Caco-2 (cell line): ENCODE data around the gene GPR68. TPM values are rescaled to one million over a fixed set of nuclear protein-coding genes. Genes with fewer than 3 reads are reported as not detected.
"Not testable (repeated sequence)": the region's sequence is repeated elsewhere in the genome, so short reads cannot be mapped to it uniquely, and the experiment has no call there.

Experiments
- BruUV-seq: library from RNA; stranded (reverse); fragments of 400-500 nt; replicated peaks from 2 replicates; lab custom pipeline; 2021; lab: Mats Ljungman, UMichigan
- CTCF ChIA-PET: fragments of 300-600 bp; sonication (Branson Sonifier 250); formaldehyde crosslinking; loops from one replicate; lab custom pipeline; 2022; ENCODE audit warnings: antibody characterized with exemption; lab: Charles Lee
- POLR2A ChIA-PET: fragments of 300-600 bp; sonication (Branson Sonifier 250); formaldehyde crosslinking; loops from one replicate; lab custom pipeline; 2022; ENCODE audit warnings: antibody characterized with exemption; lab: Charles Lee
- DNase-seq, 2 experiments: peaks; one replicate each; pipeline versions ENCODE4 v3.0.0 to v3.0.0-alpha.2; 2020 to 2022
- H3K27me3 ChIP-seq: replicated peaks from 2 replicates; pipeline ENCODE4 v1.6.0; 2011; ENCODE audit warnings: low read length; ENCODE audit not compliant: control insufficient read depth, insufficient read depth
- H3K36me3 ChIP-seq: 2 replicates; pipeline ENCODE4 v1.5.1; 2011; ENCODE audit warnings: low read length; ENCODE audit not compliant: control insufficient read depth, insufficient read depth
- H3K4me1 ChIP-seq: fragments of 250-450 bp; sonication (Bioruptor Pico); 2 replicates; pipeline ENCODE4 v1.5.1; 2020; ENCODE audit warnings: mild to moderate bottlenecking
- H3K4me3 ChIP-seq: 2 replicates; pipeline ENCODE4 v1.5.1; 2011; ENCODE audit warnings: low read depth, mild to moderate bottlenecking, control low read depth, low read length
- H3K9me3 ChIP-seq: fragments of 250-450 bp; sonication (Bioruptor Pico); 2 replicates; pipeline ENCODE4 v1.5.1; 2020; ENCODE audit warnings: mild to moderate bottlenecking, moderate library complexity
- H3K27ac Mint-ChIP-seq: one replicate; pipeline ENCODE4 v1.8.0; 2022; ENCODE audit warnings: mixed read lengths; ENCODE audit not compliant: unreplicated experiment
- H3K27me3 Mint-ChIP-seq: one replicate; pipeline ENCODE4 v1.8.0; 2022; ENCODE audit warnings: mixed read lengths; ENCODE audit not compliant: insufficient read depth, unreplicated experiment
- H3K36me3 Mint-ChIP-seq: one replicate; pipeline ENCODE4 v1.8.0; 2022; ENCODE audit warnings: mild to moderate bottlenecking, mixed read lengths; ENCODE audit not compliant: insufficient read depth, unreplicated experiment
- H3K4me1 Mint-ChIP-seq: one replicate; pipeline ENCODE4 v1.8.0; 2022; ENCODE audit warnings: low read depth, mixed read lengths; ENCODE audit not compliant: unreplicated experiment
- H3K4me3 Mint-ChIP-seq: one replicate; pipeline ENCODE4 v1.8.0; 2022; ENCODE audit warnings: mild to moderate bottlenecking, moderate library complexity, mixed read lengths; ENCODE audit not compliant: unreplicated experiment
- H3K9me3 Mint-ChIP-seq: one replicate; pipeline ENCODE4 v1.8.0; 2022; ENCODE audit warnings: mixed read lengths; ENCODE audit not compliant: unreplicated experiment
- CTCF ChIP-seq, 2 experiments: fragments of 200-600 bp in 1 of 2; IDR thresholded peaks; 1 replicate in 1 of 2; 2 replicates in 1 of 2; pipeline versions ENCODE4 v1.5.1 to v1.8.0; 2011 to 2022; ENCODE audit warnings: antibody characterized with exemption in 1 of 2, control low read depth in 1 of 2, inconsistent platforms in 1 of 2, low read depth in 1 of 2, low read length in 1 of 2, mild to moderate bottlenecking in 1 of 2, moderate library complexity in 1 of 2; ENCODE audit not compliant: insufficient read depth in 1 of 2, severe bottlenecking in 1 of 2, unreplicated experiment in 1 of 2
- intact Hi-C: fragments of 100-400 bp; cut with micrococcal nuclease; formaldehyde crosslinking; loops from one replicate; pipeline ENCODE4 v1.10.0; 2022; ENCODE audit not compliant: unreplicated experiment
- total RNA-seq: library from RNA; stranded (reverse); gene quantifications from 2 replicates; pipeline ENCODE4 v1.2.3, GENCODE V29; 2022

The GPR68 gene
- total RNA-seq, 1 experiment from 2014 or later: 0.14 TPM

DNA sequence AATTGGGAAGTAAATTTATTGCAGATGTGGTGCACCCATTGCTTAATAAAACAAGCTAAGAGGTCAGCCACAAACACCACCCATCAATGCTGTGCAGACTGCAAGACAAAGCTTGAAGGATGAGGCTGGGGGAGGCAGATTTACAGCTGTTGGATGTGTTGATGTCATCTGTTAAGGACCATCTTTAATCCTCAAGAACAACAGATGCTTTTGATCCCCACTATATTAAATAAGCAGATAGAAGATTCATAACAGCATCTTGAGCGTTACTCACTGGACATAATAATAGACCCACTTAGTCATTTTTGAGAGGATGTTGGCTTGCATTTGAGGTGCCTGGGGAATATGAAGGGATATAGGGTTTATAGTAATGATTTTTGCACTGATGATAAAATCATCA is 58.8 kb downstream of the GPR68 start:
- Histone ChIP-seq H3K9me3 (no peaks in the 10 kb centered on the region), H3K27me3 (no peaks in the 10 kb centered on the region), H3K36me3 (peaks cover 2% of the 10 kb centered on the region), H3K4me3 (no peak overlapping the region), H3K4me1 (no peaks in the 10 kb centered on the region)
- no peak for DNase-seq
- no peak overlapping the region for H3K27ac Mint-ChIP-seq
- no peaks in the 10 kb centered on the region for H3K9me3 Mint-ChIP-seq
- no TSS peak for BruUV-seq
- CTCF ChIA-PET: no interaction called here
- H3K4me3 Mint-ChIP-seq: no peak overlapping the region
- peaks cover 36% of the 10 kb centered on the region for H3K36me3 Mint-ChIP-seq
- intact Hi-C loops: no loop called here
- H3K27me3 Mint-ChIP-seq: no peaks in the 10 kb centered on the region
- POLR2A ChIA-PET: no interaction called here
- no peak for TF ChIP-seq CTCF (IDR thresholded peaks at IDR 0.05; ENCODE audit: insufficient read depth in 1 of 2, low read depth in 1 of 2, low read length in 1 of 2, severe bottlenecking in 1 of 2, unreplicated experiment in 1 of 2)
- H3K4me1 Mint-ChIP-seq: no peaks in the 10 kb centered on the region

- intact Hi-C loops: no loop called here
- no peaks in the 10 kb centered on the region for H3K4me1 Mint-ChIP-seq
- Histone ChIP-seq H3K4me1 (no peaks in the 10 kb centered on the region), H3K27me3 (no peaks in the 10 kb centered on the region), H3K9me3 (no peaks in the 10 kb centered on the region), H3K36me3 (peaks cover 2% of the 10 kb centered on the region), H3K4me3 (no peak overlapping the region)
- no peak overlapping the region for H3K4me3 Mint-ChIP-seq
- BruUV-seq: no TSS peak
- TF ChIP-seq CTCF (IDR thresholded peaks at IDR 0.05; ENCODE audit: insufficient read depth in 1 of 2, low read depth in 1 of 2, low read length in 1 of 2, severe bottlenecking in 1 of 2, unreplicated experiment in 1 of 2): no peak
- POLR2A ChIA-PET: no interaction called here
- H3K36me3 Mint-ChIP-seq: peaks cover 32% of the 10 kb centered on the region
- no peak for DNase-seq
- CTCF ChIA-PET: no interaction called here
- no peaks in the 10 kb centered on the region for H3K9me3 Mint-ChIP-seq
- no peak overlapping the region for H3K27ac Mint-ChIP-seq
- H3K27me3 Mint-ChIP-seq: no peaks in the 10 kb centered on the region
Observed at GRCh38 chr14:91184559-91184958, 59.9 kb downstream of the GPR68 start.

DNA sequence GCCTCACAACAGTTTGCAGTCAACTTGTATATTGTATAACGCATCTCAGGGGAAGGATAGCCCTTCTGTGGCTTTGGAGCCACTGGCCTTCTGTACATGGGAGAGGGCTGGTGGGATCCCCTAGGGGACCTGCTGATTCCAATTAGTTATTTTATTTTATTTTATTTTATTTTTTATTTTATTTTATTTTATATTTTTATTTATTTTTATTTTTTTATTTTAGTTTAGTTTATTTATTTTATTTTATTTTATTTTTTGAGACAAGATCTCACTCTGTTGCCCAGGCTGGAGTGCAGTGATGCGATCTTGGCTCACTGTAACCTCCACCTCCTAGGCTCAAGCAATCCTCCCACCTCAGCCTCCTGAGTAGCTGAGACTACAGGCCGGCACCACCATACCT is 61.8 kb downstream of the GPR68 start:
- H3K4me3 Mint-ChIP-seq, H3K27me3 Mint-ChIP-seq, CTCF ChIA-PET, H3K9me3 ChIP-seq, H3K4me1 ChIP-seq, POLR2A ChIA-PET, H3K36me3 ChIP-seq, H3K27me3 ChIP-seq, H3K27ac Mint-ChIP-seq, intact Hi-C loops, H3K4me3 ChIP-seq, H3K4me1 Mint-ChIP-seq, DNase-seq, H3K9me3 Mint-ChIP-seq, BruUV-seq: not testable (repeated sequence)
- H3K36me3 Mint-ChIP-seq: peaks cover 21% of the 10 kb centered on the region

Other genes with a start within 250 kb of the GPR68 start
- 5.7 and 6.0 TPM in 2 replicates for gene RPS6KA5, start 184.1 kb downstream of the GPR68 start, total RNA-seq
- gene DGLUCY, start 130.6 kb downstream of the GPR68 start, total RNA-seq: 47.8 and 54.8 TPM in 2 replicates
- 26.9 and 29.8 TPM in 2 replicates for gene CCDC88C, start 173.1 kb upstream of the GPR68 start, total RNA-seq